GM12878 (cell line): ENCODE results near the gene ARPC5L. TPM values are rescaled to one million over a fixed set of nuclear protein-coding genes. Genes with fewer than 3 reads are reported as not detected.

Experiments used
- ATAC-seq: fragments of 200-7000 bp; cut with Tn5 transposase; 3 replicates; pipeline ENCODE4 v1.9.1; 2020; ENCODE audit warnings: mild to moderate bottlenecking, moderate library complexity
- BruUV-seq: library from RNA; stranded (reverse); fragments of 400-500 nt; replicated peaks from 2 replicates; lab custom pipeline; 2021; lab: Mats Ljungman, UMichigan
- CTCF ChIA-PET: fragments of 300-600 bp; sonication (Branson Sonifier 250); formaldehyde crosslinking; extraction: SDS; loops from one replicate; lab custom pipeline; 2021; ENCODE audit warnings: inconsistent platforms; lab: Yijun Ruan, JAX
- POLR2A ChIA-PET: fragments of 350-600 bp; formaldehyde crosslinking; extraction: SDS; loops from one replicate; lab custom pipeline; 2021; ENCODE audit warnings: inconsistent platforms; lab: Charles Lee
- RAD21 ChIA-PET: fragments of 300-600 bp; sonication (Branson Sonifier 250); formaldehyde crosslinking; loops from one replicate; lab custom pipeline; 2023; ENCODE audit warnings: antibody characterized with exemption; ENCODE audit not compliant: unreplicated experiment; lab: Charles Lee
- SMC1A ChIA-PET: fragments of 300-600 bp; sonication (Branson Sonifier 250); formaldehyde crosslinking; loops from one replicate; lab custom pipeline; 2023; ENCODE audit not compliant: unreplicated experiment, uncharacterized antibody; lab: Charles Lee
- DNase-seq: peaks from one replicate; pipeline ENCODE4 v3.0.0-alpha.2; 2011; ENCODE audit warnings: low read depth, low spot score
- FAIRE-seq: peaks from 3 replicates; lab custom pipeline; 2011; peaks lifted over from hg19 to GRCh38; lab: Jason Lieb, UNC
- H2AFZ ChIP-seq: 2 replicates; pipeline ENCODE4 v1.6.0; 2011; ENCODE audit warnings: low read depth, low read length, control low read depth; ENCODE audit not compliant: control insufficient read depth
- H3K27ac ChIP-seq: 2 replicates; pipeline ENCODE4 v1.5.1; 2011; ENCODE audit warnings: control low read depth; ENCODE audit not compliant: control insufficient read depth, insufficient read depth
- H3K27me3 ChIP-seq, 2 experiments: replicated peaks in 1 of 2; 2 replicates each; pipeline versions ENCODE4 v1.6.0 to v1.6.1; 2011; ENCODE audit warnings: low read length in 1 of 2; ENCODE audit not compliant: control insufficient read depth in 2 of 2, insufficient read depth in 2 of 2
- H3K36me3 ChIP-seq, 2 experiments: 2 replicates each; pipeline ENCODE4 v1.5.1; 2011; ENCODE audit warnings: low read length in 1 of 2; ENCODE audit not compliant: control insufficient read depth in 2 of 2, insufficient read depth in 2 of 2
- H3K4me1 ChIP-seq: 2 replicates; pipeline ENCODE4 v1.6.1; 2011; ENCODE audit warnings: mild to moderate bottlenecking, low read length, moderate library complexity, mixed read lengths; ENCODE audit not compliant: control insufficient read depth, insufficient read depth
- H3K4me2 ChIP-seq: 2 replicates; pipeline ENCODE4 v1.6.0; 2011; ENCODE audit warnings: control low read depth; ENCODE audit not compliant: control insufficient read depth, insufficient read depth
- H3K4me3 ChIP-seq: fragments of 200-600 bp; sonication (generic); 2 replicates; pipeline ENCODE4 v1.5.1; 2016
- H3K79me2 ChIP-seq: 2 replicates; pipeline ENCODE4 v1.6.0; 2011; ENCODE audit warnings: low read length; ENCODE audit not compliant: control insufficient read depth, insufficient read depth
- H3K9ac ChIP-seq: 2 replicates; pipeline ENCODE4 v1.8.0; 2011; ENCODE audit warnings: low read length, control low read depth, mixed read lengths; ENCODE audit not compliant: control insufficient read depth, insufficient read depth
- H3K9me3 ChIP-seq: replicated peaks from 3 replicates; pipeline ENCODE4 v1.5.1; 2011; ENCODE audit warnings: mild to moderate bottlenecking, low read length; ENCODE audit not compliant: control insufficient read depth, insufficient read depth
- H4K20me1 ChIP-seq: 2 replicates; pipeline ENCODE4 v1.6.0; 2011; ENCODE audit not compliant: control insufficient read depth, insufficient read depth
- BCL11A ChIP-seq: IDR thresholded peaks from 2 replicates; pipeline ENCODE4 v1.6.1; 2011; ENCODE audit warnings: low read depth, low read length
- BMI1 ChIP-seq: fragments of 450-650 bp; IDR thresholded peaks from 2 replicates; pipeline ENCODE4 v1.6.1; 2016; ENCODE audit warnings: mild to moderate bottlenecking, moderate library complexity, borderline replicate concordance
- CBX3 ChIP-seq: fragments of 200-600 bp; sonication (generic); IDR thresholded peaks from 2 replicates; pipeline ENCODE4 v1.6.1; 2016; ENCODE audit warnings: low read depth, borderline replicate concordance
- CBX5 ChIP-seq: sonication (generic); IDR thresholded peaks from 2 replicates; pipeline ENCODE4 v1.6.1; 2016; ENCODE audit warnings: low read depth, moderate library complexity, mild to moderate bottlenecking, inconsistent platforms
- EGR1 ChIP-seq, 2 experiments: IDR thresholded peaks; 1 replicate in 1 of 2; 2 replicates in 1 of 2; pipeline ENCODE4 v1.6.1; 2011 to 2012; ENCODE audit warnings: low read depth in 2 of 2, low read length in 2 of 2, borderline replicate concordance in 1 of 2, mild to moderate bottlenecking in 1 of 2, moderate library complexity in 1 of 2
- GATAD2B ChIP-seq: fragments of 450-650 bp; conservative IDR thresholded peaks from 2 replicates; pipeline ENCODE4 v1.6.1; 2017; ENCODE audit warnings: low read depth, mild to moderate bottlenecking, moderate library complexity
- POLR2A ChIP-seq: IDR thresholded peaks from 2 replicates; pipeline ENCODE4 v1.6.1; 2011; ENCODE audit warnings: low read depth, mild to moderate bottlenecking, low read length
- RAD21 ChIP-seq: IDR thresholded peaks from 2 replicates; pipeline ENCODE4 v1.6.1; 2011; ENCODE audit warnings: mild to moderate bottlenecking, low read depth, low read length, moderate library complexity; ENCODE audit not compliant: insufficient read depth
- SREBF1 ChIP-seq: IDR thresholded peaks from 2 replicates; pipeline ENCODE4 v1.6.1; 2012; ENCODE audit warnings: mild to moderate bottlenecking, low read length
- TCF12 ChIP-seq: IDR thresholded peaks from 2 replicates; pipeline ENCODE4 v1.6.1; 2011; ENCODE audit warnings: low read depth, mild to moderate bottlenecking, low read length
- WGBS: methylation state at CpG from one replicate; pipeline ENCODE4 v1.1.6; 2016; ENCODE audit warnings: low lambda C conversion rate; ENCODE audit not compliant: insufficient replicate concordance, insufficient coverage; ENCODE audit errors: missing lambda C conversion rate; 5-methylcytosine and 5-hydroxymethylcytosine counted together
- in situ Hi-C: fragments of 300-500 bp; cut with MboI; formaldehyde crosslinking; loops from 9 replicates; pipeline ENCODE4 v1.14.3; 2018; ENCODE audit warnings: mixed read lengths
- intact Hi-C: fragments of 100-400 bp; cut with micrococcal nuclease; formaldehyde crosslinking; loops from one replicate; pipeline ENCODE4 v1.14.2; 2022; ENCODE audit not compliant: unreplicated experiment
- polyA plus RNA-seq, 11 experiments: library from polyadenylated mRNA; depleted of rRNA in 4 of 11; unstranded in 6 of 11; stranded (reverse) in 5 of 11; fragments of >200 nt; fragmentation: Nextera tagmentation in 4 of 11; fragmentation: Illumina TruSeq in 1 of 11; extraction: Ambion mirVana in 4 of 11; extraction: Trizol in 1 of 11; gene quantifications; 1 replicate in 1 of 11; 2 replicates in 10 of 11; pipeline versions ENCODE4 v1.2.1 to v1.2.3, GENCODE V29; 2011 to 2016; ENCODE audit warnings: inconsistent platforms in 2 of 11, missing spikeins in 2 of 11, low read depth in 1 of 11
- total RNA-seq, 4 experiments: library from RNA; depleted of rRNA in 3 of 4; stranded (reverse); fragments of >200 nt in 3 of 4; fragmentation: Illumina TruSeq in 1 of 4; extraction: Trizol in 1 of 4; gene quantifications; 2 replicates each; pipeline versions ENCODE4 v1.2.1 to v1.2.3, GENCODE V29; 2013 to 2021
- TF ChIP-seq, protein P1 (sequence below): IDR thresholded peaks from 2 replicates; pipeline ENCODE4 v1.6.1; 2012; ENCODE audit warnings: mild to moderate bottlenecking, low read depth, low read length
- TF ChIP-seq, protein P2 (sequence below): fragments of 450-650 bp; IDR thresholded peaks from 2 replicates; pipeline ENCODE4 v1.6.1; 2018; ENCODE audit warnings: mild to moderate bottlenecking, low read depth, moderate library complexity; ENCODE audit not compliant: partially characterized antibody

ARPC5L gene
- total and polyA plus RNA-seq, 10 of the 15 experiments (the other 5 are each of a cell fraction or from before 2014, with no cell fraction given) = 42.3 to 207 (median 104) TPM

DNA sequence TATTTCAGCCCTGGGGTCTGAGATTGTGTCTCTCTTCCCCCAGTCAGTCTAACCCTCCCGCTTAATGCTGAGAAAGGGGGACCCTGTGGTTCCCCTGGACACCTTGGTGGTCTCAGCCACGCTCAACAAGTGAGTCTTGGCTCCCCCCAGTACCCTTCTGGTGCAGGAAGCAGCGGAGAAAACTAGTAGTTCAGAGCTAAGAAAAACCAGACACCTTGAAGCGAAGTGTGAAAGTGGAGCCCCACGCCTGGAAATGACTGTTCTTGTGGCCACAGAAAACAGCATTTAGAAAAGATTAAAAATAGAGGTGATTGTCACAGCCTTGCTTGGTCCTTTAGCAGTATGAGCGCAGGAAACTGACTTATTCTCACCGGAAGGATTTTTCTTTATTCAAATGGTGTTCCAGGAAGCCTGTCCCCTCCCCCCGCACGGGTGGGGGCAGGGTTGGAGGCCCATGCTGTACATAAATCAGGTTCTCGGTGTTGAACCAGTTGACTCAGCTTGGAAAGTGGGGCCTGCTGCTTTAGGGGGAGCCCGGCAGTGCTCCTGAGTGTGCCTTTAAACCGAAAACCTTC is 8.1 kb downstream of the ARPC5L start (continued):
- TF ChIP-seq TCF12 = peak; percentile 80
- TF ChIP-seq CBX3 = no peak
- peak in 1 of 2 experiments; percentile 39; a peak in 1 of 3 replicates for TF ChIP-seq EGR1 (IDR thresholded peaks at IDR 0.05; ENCODE audit: borderline replicate concordance in 1 of 2, low read depth in 2 of 2, low read length in 2 of 2)
- TF ChIP-seq RAD21 = peak; percentile 2; the same call in 1 of the 2 replicates

DNA sequence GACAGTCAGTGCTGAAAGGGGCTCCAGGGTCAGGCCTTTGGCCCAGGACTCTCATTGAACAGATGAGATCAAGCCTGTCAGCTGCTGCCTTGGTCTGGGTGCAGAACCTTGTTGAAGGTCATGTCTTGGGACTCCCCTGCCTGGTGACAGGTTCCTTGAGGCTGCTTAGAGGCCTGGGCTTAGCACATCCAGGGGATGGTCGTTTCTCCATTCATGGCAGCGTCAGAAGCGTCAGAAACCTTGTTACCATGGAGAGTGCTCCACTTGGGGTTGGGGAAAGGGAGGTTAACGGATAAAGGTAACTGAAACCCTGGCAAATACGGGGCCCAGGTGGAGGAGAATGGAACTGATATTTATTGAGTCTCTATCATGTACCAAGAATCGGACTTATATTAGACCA is 8.8 kb downstream of the ARPC5L start:
- H3K36me3 ChIP-seq = peaks cover 18 to 22% of the 10 kb centered on the region in 2 experiments
- H3K9me3 ChIP-seq = no peaks in the 10 kb centered on the region
- POLR2A ChIA-PET = interaction anchor here (1.0 to 5.8 kb wide), 5 partner anchors 9 to 371 kb away, joined by 3 to 92 read pairs (median 4); partner anchors contain the start of genes ARPC5L, GOLGA1, HSPA5 and RPL35
- in situ Hi-C loops = loop anchor here (25.0 kb wide), 1 partner anchor 1958 kb away; the partner anchor contains the start of genes RC3H2 and ZBTB6
- peak; percentile 2 for ATAC-seq
- WGBS = 0% methylated on average over 6 of the region's 6 CpGs
- no peaks in the 10 kb centered on the region for H3K27me3 ChIP-seq
- H4K20me1 ChIP-seq = peaks cover 5% of the 10 kb centered on the region
- SMC1A ChIA-PET = interaction anchor here (0.8 to 4.1 kb wide), 2 partner anchors 9 to 104 kb away, joined by 3 to 37 read pairs; partner anchors contain the start of genes ARPC5L and RPL35
- no TSS peak for BruUV-seq
- DNase-seq = no peak
- H2AFZ ChIP-seq = no peak overlapping the region
- peak overlapping the region; percentile 94 for H3K4me3 ChIP-seq
- RAD21 ChIA-PET = interaction anchor here (1.0 to 2.3 kb wide), 9 partner anchors 9 to 272 kb away, joined by 3 to 28 read pairs (median 5); partner anchors contain the start of genes ARPC5L, NR6A1, RPL35 and SCAI
- peak overlapping the region; percentile 94 for H3K27ac ChIP-seq
- no peak for FAIRE-seq
- H3K4me2 ChIP-seq = peak overlapping the region; percentile 74
- H3K4me1 ChIP-seq = peaks cover 19% of the 10 kb centered on the region
- peaks cover 86% of the 10 kb centered on the region for H3K79me2 ChIP-seq
- peak overlapping the region; percentile 98 for H3K9ac ChIP-seq
- intact Hi-C loops = loop anchor here (2.0 to 5.0 kb wide), 2 partner anchors 70 to 272 kb away; partner anchors contain the start of genes GOLGA1 and SCAI
- TF ChIP-seq, protein P1, sequence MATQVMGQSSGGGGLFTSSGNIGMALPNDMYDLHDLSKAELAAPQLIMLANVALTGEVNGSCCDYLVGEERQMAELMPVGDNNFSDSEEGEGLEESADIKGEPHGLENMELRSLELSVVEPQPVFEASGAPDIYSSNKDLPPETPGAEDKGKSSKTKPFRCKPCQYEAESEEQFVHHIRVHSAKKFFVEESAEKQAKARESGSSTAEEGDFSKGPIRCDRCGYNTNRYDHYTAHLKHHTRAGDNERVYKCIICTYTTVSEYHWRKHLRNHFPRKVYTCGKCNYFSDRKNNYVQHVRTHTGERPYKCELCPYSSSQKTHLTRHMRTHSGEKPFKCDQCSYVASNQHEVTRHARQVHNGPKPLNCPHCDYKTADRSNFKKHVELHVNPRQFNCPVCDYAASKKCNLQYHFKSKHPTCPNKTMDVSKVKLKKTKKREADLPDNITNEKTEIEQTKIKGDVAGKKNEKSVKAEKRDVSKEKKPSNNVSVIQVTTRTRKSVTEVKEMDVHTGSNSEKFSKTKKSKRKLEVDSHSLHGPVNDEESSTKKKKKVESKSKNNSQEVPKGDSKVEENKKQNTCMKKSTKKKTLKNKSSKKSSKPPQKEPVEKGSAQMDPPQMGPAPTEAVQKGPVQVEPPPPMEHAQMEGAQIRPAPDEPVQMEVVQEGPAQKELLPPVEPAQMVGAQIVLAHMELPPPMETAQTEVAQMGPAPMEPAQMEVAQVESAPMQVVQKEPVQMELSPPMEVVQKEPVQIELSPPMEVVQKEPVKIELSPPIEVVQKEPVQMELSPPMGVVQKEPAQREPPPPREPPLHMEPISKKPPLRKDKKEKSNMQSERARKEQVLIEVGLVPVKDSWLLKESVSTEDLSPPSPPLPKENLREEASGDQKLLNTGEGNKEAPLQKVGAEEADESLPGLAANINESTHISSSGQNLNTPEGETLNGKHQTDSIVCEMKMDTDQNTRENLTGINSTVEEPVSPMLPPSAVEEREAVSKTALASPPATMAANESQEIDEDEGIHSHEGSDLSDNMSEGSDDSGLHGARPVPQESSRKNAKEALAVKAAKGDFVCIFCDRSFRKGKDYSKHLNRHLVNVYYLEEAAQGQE = peak; percentile 17; the same call in 1 of the 2 replicates
- TF ChIP-seq BCL11A = 0 out of 2 replicates have a peak, but pooled peaks have one; percentile 4
- TF ChIP-seq POLR2A = peak; percentile 48
- TF ChIP-seq, protein P2, sequence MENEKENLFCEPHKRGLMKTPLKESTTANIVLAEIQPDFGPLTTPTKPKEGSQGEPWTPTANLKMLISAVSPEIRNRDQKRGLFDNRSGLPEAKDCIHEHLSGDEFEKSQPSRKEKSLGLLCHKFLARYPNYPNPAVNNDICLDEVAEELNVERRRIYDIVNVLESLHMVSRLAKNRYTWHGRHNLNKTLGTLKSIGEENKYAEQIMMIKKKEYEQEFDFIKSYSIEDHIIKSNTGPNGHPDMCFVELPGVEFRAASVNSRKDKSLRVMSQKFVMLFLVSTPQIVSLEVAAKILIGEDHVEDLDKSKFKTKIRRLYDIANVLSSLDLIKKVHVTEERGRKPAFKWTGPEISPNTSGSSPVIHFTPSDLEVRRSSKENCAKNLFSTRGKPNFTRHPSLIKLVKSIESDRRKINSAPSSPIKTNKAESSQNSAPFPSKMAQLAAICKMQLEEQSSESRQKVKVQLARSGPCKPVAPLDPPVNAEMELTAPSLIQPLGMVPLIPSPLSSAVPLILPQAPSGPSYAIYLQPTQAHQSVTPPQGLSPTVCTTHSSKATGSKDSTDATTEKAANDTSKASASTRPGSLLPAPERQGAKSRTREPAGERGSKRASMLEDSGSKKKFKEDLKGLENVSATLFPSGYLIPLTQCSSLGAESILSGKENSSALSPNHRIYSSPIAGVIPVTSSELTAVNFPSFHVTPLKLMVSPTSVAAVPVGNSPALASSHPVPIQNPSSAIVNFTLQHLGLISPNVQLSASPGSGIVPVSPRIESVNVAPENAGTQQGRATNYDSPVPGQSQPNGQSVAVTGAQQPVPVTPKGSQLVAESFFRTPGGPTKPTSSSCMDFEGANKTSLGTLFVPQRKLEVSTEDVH = no peak
- TF ChIP-seq SREBF1 = no peak
- no peak for TF ChIP-seq BMI1
- no peak for TF ChIP-seq GATAD2B
- no peak for TF ChIP-seq CBX5
- TF ChIP-seq, all 136 proteins: peak for 3
- CTCF ChIA-PET = interaction anchor here (0.8 to 4.8 kb wide), 9 partner anchors 9 to 272 kb away, joined by 3 to 31 read pairs (median 6); partner anchors contain the start of genes ARPC5L, RPL35 and WDR38
